GM12865 (cell line): Measurements from ENCODE around the gene SLC48A1.
A peak's percentile ranks its signal among the peaks of the same experiment; 100 is the strongest.
"Not testable (repeated sequence)": the region's sequence is repeated elsewhere in the genome, so short reads cannot be mapped to it uniquely, and the experiment has no call there.

Source experiments
- DNase-seq: peaks from one replicate; pipeline ENCODE4 v3.0.0; 2010; ENCODE audit warnings: low read depth
- H3K4me3 ChIP-seq: 2 replicates; pipeline ENCODE4 v1.5.1; 2011; ENCODE audit warnings: mild to moderate bottlenecking, low read depth, low read length, control low read depth
- TF ChIP-seq, protein P1 (sequence below): IDR thresholded peaks from 2 replicates; pipeline ENCODE4 v1.5.1; 2011; ENCODE audit warnings: low read length, control low read depth, low read depth, inconsistent platforms; ENCODE audit not compliant: insufficient read depth; ENCODE audit errors: missing control alignments

SLC48A1 gene

DNA sequence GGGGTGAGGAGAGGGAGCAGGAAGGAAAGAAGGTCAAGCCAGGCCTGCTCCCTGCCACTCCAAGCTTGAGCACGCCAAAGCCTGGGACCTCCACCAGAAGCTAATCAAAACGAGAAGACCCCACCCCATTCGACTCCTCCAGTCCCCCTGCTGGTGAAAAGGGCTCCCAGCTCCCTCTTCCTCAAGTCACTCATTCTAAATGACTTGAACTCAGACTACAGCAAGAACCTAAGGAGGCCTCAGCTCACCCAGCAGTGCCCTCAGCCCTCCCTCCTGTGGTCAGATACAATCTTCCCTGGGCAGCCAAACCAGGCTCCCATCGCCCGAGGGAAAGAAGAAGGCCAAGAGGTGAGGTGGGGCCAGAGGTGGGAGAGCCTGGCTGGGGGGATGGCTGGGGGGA, 29.3 kb downstream of the SLC48A1 start:
- DNase-seq = no peak

DNA sequence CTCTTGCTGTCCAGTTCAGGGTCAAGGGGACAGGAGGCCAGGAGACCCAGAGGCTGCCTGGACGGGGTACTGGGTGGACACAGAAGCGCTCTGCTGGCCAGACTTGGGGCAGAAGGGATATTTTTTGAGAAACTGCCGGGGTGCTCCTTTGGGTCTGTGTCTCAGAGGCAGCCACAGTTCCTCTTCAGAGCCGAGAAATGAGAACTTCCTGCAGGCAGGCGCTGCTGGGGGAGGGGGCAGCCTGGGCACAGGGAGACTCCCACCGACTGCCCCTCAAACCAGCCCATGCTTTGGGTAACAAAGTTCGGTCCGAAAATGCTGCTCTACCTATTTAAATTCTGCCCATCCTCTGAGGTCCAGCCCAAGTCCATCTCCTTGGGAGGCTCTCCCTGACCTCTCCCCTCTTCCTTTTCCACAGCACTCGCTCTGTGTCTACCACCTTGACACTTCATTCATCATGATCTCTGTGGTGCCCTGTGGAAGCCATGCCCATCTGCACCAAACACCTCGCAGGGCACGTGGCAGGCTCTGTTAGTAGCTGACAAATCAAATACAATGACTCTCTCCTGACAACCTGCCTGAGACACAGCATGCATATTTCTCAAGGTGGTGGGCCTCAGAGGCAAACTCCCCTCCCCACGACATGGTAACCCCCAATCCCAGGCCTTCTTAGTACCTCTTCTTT, 30.3 kb downstream of the SLC48A1 start:
- TF ChIP-seq, protein P1, sequence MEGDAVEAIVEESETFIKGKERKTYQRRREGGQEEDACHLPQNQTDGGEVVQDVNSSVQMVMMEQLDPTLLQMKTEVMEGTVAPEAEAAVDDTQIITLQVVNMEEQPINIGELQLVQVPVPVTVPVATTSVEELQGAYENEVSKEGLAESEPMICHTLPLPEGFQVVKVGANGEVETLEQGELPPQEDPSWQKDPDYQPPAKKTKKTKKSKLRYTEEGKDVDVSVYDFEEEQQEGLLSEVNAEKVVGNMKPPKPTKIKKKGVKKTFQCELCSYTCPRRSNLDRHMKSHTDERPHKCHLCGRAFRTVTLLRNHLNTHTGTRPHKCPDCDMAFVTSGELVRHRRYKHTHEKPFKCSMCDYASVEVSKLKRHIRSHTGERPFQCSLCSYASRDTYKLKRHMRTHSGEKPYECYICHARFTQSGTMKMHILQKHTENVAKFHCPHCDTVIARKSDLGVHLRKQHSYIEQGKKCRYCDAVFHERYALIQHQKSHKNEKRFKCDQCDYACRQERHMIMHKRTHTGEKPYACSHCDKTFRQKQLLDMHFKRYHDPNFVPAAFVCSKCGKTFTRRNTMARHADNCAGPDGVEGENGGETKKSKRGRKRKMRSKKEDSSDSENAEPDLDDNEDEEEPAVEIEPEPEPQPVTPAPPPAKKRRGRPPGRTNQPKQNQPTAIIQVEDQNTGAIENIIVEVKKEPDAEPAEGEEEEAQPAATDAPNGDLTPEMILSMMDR = no peak
- no peak for DNase-seq
- H3K4me3 ChIP-seq = no peak overlapping the region

More for the DNA sequence above, 29.3 kb downstream of the SLC48A1 start:
- no peak overlapping the region for H3K4me3 ChIP-seq
- TF ChIP-seq, protein P1 = peak; percentile 24

DNA sequence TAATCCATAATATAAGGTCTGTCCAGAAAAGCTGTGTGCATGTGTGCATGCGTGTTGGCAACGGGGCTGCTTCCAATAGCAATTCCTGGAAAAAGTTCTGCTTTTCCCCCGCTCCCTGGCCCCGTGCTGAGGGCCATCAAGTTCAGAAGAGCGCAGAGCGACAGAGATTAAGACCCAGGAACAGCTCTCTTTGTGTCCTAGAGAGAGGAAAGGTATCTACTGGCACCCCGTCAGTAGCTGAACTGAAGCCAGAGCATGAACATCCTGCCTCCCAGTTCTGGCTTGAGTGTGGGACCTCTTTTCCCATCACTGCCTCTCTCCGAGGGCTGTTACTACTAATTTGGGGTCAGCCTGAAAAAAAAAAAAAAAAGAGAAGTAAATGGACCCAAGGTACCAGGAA, 31.1 kb downstream of the SLC48A1 start:
- DNase-seq = no peak
- H3K4me3 ChIP-seq = no peak overlapping the region
- TF ChIP-seq, protein P1 = no peak

DNA sequence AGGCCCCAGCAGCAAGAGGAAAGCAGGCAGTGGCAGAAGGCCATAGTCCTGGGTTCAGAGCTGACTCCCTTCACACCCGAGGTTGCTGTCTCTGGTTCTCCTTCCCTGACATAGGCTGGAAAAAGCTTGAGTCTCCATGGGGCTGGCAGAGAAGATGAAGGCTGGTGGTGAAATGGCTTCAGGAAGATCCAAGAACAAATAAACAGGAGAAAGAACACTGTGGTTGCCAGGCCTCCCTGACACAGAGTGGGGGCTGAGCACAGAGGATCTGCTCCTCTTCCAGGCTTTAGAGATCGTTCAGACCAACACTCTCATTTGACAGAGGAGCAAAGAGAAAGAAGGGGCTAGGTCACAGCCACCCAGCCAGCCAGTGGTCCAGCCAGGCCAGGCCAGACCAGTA, 32.4 kb downstream of the SLC48A1 start:
- no peak for DNase-seq
- H3K4me3 ChIP-seq = no peak overlapping the region
- TF ChIP-seq, protein P1 = no peak

DNA sequence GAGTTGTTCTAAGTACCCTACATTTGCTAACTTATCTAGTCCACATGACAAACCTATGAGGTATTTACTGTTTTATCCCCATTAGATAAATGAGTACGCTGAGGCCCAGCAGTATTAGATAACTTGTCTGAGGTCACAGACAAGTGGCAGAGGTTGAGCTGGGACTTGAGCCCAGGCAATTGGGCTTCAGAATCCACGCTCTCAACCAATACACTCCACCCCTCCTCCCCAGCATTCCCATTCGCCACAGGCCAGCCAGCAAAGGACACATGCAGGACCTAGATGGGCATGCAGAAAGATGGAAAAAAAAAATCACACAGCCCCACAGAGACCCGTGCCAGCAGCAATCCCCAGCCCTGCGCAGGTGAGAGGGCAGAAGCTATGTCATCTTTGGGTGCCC, 34.3 kb downstream of the SLC48A1 start:
- DNase-seq = no peak
- no peak overlapping the region for H3K4me3 ChIP-seq
- TF ChIP-seq, protein P1 = no peak

DNA sequence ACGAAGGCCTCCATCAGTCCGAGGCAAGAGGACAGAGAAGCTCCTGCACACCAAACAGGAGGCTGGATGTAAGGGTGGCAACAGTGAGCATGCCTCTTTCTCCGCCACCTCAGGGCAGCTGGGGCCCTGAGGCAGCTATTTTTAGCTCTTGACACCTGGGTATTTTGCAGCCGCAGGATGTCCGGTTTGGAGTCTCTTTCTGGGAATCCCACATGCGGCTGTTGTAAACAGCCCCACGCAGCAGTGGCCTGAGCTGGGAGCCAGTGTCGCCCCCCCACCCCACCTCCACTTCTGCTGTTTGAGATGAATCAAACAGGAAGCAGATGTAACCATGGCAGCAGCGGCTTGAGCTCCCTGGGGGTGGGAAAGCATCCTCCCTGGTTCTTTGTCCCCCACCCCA, 35.0 kb downstream of the SLC48A1 start:
- TF ChIP-seq, protein P1 = no peak
- no peak overlapping the region for H3K4me3 ChIP-seq
- DNase-seq = peak; percentile 68

DNA sequence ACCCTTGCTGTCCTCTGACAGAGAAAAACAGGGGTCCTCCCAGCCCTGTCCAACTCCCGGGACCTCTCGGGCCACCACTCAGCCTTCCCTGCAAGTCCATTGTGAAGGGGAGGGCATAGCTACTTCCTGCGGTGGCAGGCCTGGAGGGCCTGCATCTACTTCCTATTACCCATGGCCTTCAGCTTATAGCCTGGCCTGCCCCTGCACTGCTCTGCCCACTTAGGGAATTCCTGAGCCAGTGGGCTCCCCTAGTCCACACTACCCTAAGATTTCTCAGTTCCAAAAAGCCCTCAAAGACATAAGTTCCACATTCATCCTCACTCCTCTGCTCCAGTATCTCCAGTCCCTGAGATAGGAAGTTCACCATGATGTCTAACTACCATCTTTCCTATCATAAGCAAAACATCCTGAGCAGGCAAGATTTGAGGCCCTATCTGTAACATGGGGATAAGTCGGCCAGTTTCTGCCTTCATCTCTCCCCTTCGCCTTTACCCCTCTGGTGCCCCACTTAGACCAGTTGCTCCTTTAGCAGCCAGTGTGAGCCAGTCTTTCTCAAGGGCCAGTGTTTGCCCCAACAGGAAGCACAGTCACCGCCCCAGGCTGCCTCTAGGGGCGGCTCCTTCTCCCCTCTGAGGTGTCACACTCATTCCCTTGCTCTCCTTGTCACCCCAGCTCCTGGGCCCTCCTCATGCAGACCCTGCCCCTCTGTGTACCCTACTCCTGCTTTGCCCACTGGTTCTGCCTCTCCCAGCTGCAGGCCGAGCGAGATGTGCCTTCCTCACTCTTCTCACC, 35.7 kb downstream of the SLC48A1 start:
- TF ChIP-seq, protein P1 = peak; percentile 27
- peak; percentile 50 for DNase-seq
- H3K4me3 ChIP-seq = no peak overlapping the region

DNA sequence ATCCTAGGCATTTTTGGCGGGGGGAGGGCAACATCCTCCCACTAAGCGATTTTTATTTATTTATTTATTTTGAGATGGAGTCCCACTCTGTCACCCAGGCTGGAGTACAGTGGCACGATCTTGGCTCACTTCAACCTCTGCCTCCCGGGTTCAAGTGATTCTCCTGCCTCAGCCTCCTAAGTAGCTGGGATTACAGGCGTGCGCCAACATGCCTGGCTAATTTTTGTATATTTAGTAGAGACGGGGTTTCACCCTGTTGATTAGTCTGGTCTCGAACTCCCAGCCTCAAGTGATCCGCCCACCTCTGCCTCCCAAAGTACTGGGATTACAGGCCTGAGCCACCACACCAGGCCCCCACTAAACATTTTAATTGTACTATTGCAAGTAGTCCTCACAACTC, 36.5 kb downstream of the SLC48A1 start:
- not testable (repeated sequence) for DNase-seq, H3K4me3 ChIP-seq
